ENCODE results near the gene RBBP6.

The RBBP6 gene

DNA sequence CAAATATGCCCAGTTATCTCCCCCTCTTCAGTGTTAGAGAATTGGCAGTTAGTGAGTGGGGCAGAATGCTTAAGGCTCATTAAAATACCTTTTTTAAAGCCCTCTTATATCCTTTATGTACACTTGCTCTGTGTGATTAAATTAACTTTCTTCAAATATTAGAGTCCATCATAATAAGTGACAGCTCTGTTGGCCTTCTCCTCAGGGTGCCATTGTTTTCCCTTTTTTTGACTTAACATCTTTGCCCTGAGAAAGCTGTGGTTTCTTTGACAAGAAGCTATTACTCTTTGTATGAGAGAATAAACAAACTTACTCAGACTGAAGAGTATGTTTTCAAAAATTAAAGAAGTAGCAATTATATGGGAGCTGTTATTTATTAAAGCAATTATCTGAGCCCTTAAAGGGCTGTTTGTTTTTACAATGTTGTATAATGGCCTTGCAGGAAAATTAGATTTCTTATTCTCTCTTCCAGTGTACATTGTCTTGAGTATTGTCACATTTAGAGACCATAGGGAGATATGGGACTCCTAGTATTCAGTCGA is 13.4 kb downstream of the RBBP6 start:
- CTCF ChIA-PET, result interaction anchor here (0.5 to 0.7 kb wide), 3 partner anchors 216 to 1130 kb away, joined by 3 to 7 read pairs (median 4); no protein-coding TSS in a partner anchor
- POLR2A ChIA-PET (ENCODE audit: low non-redundant PET), result no interaction called here

DNA sequence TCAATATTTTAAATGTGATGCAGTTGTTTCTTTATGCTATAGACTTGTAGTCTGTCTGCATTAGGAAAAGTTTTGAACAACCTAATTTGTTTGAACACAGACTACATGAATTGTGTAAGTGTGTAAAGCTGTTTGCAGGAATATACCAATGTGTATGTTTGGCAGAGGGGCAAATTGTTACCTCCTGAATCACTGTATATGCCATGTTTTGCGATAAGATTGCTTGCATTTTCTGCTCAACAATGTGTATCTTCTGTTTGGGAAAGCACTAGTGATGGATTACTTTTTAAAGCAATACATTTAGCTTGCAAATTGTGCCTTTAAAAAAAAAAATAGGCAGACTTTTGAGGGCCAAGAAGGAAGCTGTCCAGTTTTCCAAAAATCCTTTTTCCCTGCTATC is 14.6 kb downstream of the RBBP6 start:
- POLR2A ChIA-PET (ENCODE audit: low non-redundant PET), result no interaction called here
- TF ChIP-seq, protein P1, sequence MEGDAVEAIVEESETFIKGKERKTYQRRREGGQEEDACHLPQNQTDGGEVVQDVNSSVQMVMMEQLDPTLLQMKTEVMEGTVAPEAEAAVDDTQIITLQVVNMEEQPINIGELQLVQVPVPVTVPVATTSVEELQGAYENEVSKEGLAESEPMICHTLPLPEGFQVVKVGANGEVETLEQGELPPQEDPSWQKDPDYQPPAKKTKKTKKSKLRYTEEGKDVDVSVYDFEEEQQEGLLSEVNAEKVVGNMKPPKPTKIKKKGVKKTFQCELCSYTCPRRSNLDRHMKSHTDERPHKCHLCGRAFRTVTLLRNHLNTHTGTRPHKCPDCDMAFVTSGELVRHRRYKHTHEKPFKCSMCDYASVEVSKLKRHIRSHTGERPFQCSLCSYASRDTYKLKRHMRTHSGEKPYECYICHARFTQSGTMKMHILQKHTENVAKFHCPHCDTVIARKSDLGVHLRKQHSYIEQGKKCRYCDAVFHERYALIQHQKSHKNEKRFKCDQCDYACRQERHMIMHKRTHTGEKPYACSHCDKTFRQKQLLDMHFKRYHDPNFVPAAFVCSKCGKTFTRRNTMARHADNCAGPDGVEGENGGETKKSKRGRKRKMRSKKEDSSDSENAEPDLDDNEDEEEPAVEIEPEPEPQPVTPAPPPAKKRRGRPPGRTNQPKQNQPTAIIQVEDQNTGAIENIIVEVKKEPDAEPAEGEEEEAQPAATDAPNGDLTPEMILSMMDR (conservative IDR thresholded peaks at IDR 0.05; ENCODE audit: low read depth), result no peak
- no peak overlapping the region for H3K27ac ChIP-seq
- no peak for DNase-seq (ENCODE audit: low spot score)
- CTCF ChIA-PET, result no interaction called here

More for the DNA sequence above, 13.4 kb downstream of the RBBP6 start:
- TF ChIP-seq, protein P1 (conservative IDR thresholded peaks at IDR 0.05; ENCODE audit: low read depth), result no peak
- H3K27ac ChIP-seq, result no peak overlapping the region
- DNase-seq (ENCODE audit: low spot score), result no peak

DNA sequence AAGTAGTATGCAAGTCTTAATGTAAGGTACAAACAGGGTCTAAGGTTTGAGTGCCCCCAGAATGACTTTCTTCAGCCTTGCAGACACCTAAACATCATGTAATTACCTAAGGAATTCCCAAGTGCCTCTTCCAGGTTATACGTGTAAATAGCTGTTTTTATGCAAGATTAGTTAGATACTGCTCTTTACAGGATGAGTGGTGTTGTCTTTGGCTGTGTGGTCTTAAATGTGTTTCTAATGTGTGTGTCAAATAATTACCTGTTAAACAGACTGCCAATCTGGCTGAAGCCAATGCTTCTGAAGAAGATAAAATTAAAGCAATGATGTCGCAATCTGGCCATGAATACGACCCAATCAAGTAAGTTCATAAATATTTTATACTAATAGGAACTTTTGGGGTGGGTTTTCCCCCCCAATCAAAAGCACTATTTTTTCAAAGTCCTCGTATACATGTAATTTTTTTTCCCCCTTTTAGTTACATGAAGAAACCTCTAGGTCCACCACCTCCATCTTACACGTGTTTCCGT is 16.0 kb downstream of the RBBP6 start:
- DNase-seq (ENCODE audit: low spot score), result no peak
- CTCF ChIA-PET, result no interaction called here
- no peak overlapping the region for H3K27ac ChIP-seq
- POLR2A ChIA-PET (ENCODE audit: low non-redundant PET), result no interaction called here
- TF ChIP-seq, protein P1 (conservative IDR thresholded peaks at IDR 0.05; ENCODE audit: low read depth), result no peak

DNA sequence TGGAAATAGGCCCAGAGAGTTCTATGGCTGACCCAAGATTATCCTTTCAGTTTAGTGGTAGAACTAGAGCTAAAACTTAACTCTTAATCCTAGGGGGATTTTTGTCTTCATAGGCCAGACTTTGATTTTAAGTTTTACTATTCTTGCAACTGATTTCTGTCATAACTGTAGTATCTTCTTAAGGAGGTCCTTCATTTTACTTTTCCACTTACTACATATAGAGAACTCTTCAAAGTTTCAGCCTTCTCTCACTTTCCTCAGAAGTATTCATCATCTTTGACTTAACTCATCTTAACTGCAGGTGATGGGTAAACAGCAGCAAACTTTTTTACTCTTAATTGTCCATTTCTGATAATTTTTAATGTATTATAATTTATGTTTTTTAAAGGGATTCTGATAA is 23.4 kb downstream of the RBBP6 start:
- H3K27ac ChIP-seq, result no peak overlapping the region
- DNase-seq (ENCODE audit: low spot score), result no peak
- TF ChIP-seq, protein P1 (conservative IDR thresholded peaks at IDR 0.05; ENCODE audit: low read depth), result no peak
- POLR2A ChIA-PET (ENCODE audit: low non-redundant PET), result no interaction called here
- CTCF ChIA-PET, result no interaction called here

DNA sequence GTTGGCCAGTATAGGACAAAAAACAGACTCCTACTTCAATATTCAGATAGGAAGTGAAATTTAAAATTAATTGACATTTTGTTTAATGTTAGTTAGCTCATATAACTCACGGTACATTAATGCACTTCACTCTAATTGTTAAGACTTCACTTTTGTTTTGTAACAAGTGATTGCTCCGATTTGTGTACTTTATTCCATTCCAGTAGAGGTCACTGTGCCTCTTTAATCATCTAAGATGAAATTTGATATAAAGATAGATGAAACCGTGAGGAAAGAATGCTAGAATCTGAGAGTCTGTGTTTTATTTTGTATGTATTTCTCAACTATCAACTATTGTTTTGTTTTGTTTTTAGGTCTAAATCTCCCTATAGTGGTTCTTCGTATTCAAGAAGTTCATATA is 29.0 kb downstream of the RBBP6 start:
- no peak overlapping the region for H3K27ac ChIP-seq
- ChIA-PET CTCF (interaction anchor here (0.6 kb wide), 1 partner anchor 358 kb away, joined by 6 read pairs; no protein-coding TSS in a partner anchor), POLR2A (ENCODE audit: low non-redundant PET) (no interaction called here)
- DNase-seq (ENCODE audit: low spot score), result no peak
- TF ChIP-seq, protein P1 (conservative IDR thresholded peaks at IDR 0.05; ENCODE audit: low read depth), result peak; percentile 45

DNA sequence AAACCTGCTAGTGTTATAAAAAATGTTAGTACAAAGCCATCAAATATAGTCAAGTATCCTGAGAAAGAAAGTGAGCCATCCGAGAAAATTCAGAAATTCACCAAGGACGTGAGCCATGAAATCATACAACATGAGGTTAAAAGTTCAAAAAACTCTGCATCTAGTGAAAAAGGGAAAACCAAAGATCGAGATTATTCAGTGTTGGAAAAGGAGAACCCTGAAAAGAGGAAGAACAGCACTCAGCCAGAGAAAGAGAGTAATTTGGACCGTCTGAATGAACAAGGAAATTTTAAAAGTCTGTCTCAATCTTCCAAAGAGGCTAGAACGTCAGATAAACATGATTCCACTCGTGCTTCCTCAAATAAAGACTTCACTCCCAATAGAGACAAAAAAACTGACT is 31.7 kb downstream of the RBBP6 start:
- no peak overlapping the region for H3K27ac ChIP-seq
- TF ChIP-seq, protein P1 (conservative IDR thresholded peaks at IDR 0.05; ENCODE audit: low read depth), result no peak
- CTCF ChIA-PET, result no interaction called here
- POLR2A ChIA-PET (ENCODE audit: low non-redundant PET), result no interaction called here
- no peak for DNase-seq (ENCODE audit: low spot score)
